ENCODE data around the gene OVCA2.

- TF ChIP-seq CTCF (IDR thresholded peaks at IDR 0.05; ENCODE audit: borderline replicate concordance, extremely low read depth, low read length, poor library complexity, severe bottlenecking) (no peak), EZH2 (IDR thresholded peaks at IDR 0.05; ENCODE audit: borderline replicate concordance, low read depth, low read length, severe bottlenecking) (peak; percentile 93)
These were observed 13.7 kb downstream of the OVCA2 start for GRCh38 chr17:2055292-2056205.

All from DND-41 (cell line).